Measurements from ENCODE around the gene ATP9A. TPM values are rescaled to one million over a fixed set of nuclear protein-coding genes. Genes with fewer than 3 reads are reported as not detected.

ATP9A gene
- total and polyA plus RNA-seq, 4 donors = 2.4 to 16.7 (median 9.9) TPM

- no peaks in the 10 kb centered on the region for H3K9me3 ChIP-seq (ENCODE audit: control insufficient read depth in 4 of 4, low read length in 3 of 4)
- TF ChIP-seq SP1 (IDR thresholded peaks at IDR 0.05) = no peak
- TF ChIP-seq HNF4G (IDR thresholded peaks at IDR 0.05) = no peak
- no peak for TF ChIP-seq ATF3 (IDR thresholded peaks at IDR 0.05)
- no peak for TF ChIP-seq ZBTB33 (IDR thresholded peaks at IDR 0.05)
- TF ChIP-seq REST (IDR thresholded peaks at IDR 0.05) = no peak
- TF ChIP-seq GABPA (IDR thresholded peaks at IDR 0.05 in 1 of 2, conservative IDR thresholded peaks at IDR 0.05 in 1 of 2) = no peak
- no peak for TF ChIP-seq RXRA (IDR thresholded peaks at IDR 0.05)
- no peak for TF ChIP-seq JUND (IDR thresholded peaks at IDR 0.05)
- TF ChIP-seq RAD21 (IDR thresholded peaks at IDR 0.05) = no peak
- H3K9ac ChIP-seq (ENCODE audit: low read depth in 1 of 2, low read length in 2 of 2) = no peak overlapping the region
- no peaks in the 10 kb centered on the region for H3K36me3 ChIP-seq (ENCODE audit: control insufficient read depth in 4 of 4, insufficient read depth in 3 of 4, low read depth in 1 of 4, low read length in 3 of 4)
- H3K27ac ChIP-seq (ENCODE audit: low read depth in 1 of 2, low read length in 2 of 2) = no peak overlapping the region
- no peaks in the 10 kb centered on the region for H3K4me1 ChIP-seq (ENCODE audit: control insufficient read depth in 4 of 4, insufficient read depth in 4 of 4, low read length in 3 of 4)
- no peak for DNase-seq (ENCODE audit: low spot score)
- WGBS = 89% methylated on average over 2 of the region's 2 CpGs
- no peak overlapping the region for H3K4me3 ChIP-seq (ENCODE audit: low read depth in 1 of 3, low read length in 3 of 3)
- H3K27me3 ChIP-seq (ENCODE audit: control insufficient read depth in 4 of 4, insufficient read depth in 4 of 4, low read length in 3 of 4) = no peaks in the 10 kb centered on the region
These were observed 190.1 kb downstream of the ATP9A start for GRCh38 chr20:51578145-51578459.

- WGBS = 94% methylated on average over 11 of the region's 11 CpGs
These were observed 190.6 kb downstream of the ATP9A start for GRCh38 chr20:51577432-51578144.

GRCh38 chr20:51575486-51575885 lies 192.7 kb downstream of the ATP9A start:
- Histone ChIP-seq H3K27ac (ENCODE audit: low read depth in 1 of 2, low read length in 2 of 2) (no peak overlapping the region), H3K36me3 (ENCODE audit: control insufficient read depth in 4 of 4, insufficient read depth in 3 of 4, low read depth in 1 of 4, low read length in 3 of 4) (no peaks in the 10 kb centered on the region), H3K27me3 (ENCODE audit: control insufficient read depth in 4 of 4, insufficient read depth in 4 of 4, low read length in 3 of 4) (no peaks in the 10 kb centered on the region), H3K4me1 (ENCODE audit: control insufficient read depth in 4 of 4, insufficient read depth in 4 of 4, low read length in 3 of 4) (no peaks in the 10 kb centered on the region), H3K9me3 (ENCODE audit: control insufficient read depth in 4 of 4, low read length in 3 of 4) (no peaks in the 10 kb centered on the region), H3K9ac (ENCODE audit: low read depth in 1 of 2, low read length in 2 of 2) (no peak overlapping the region), H3K4me3 (ENCODE audit: low read depth in 1 of 3, low read length in 3 of 3) (no peak overlapping the region)
- no peak for DNase-seq (ENCODE audit: low spot score)
- WGBS = 89% methylated on average over 3 of the region's 3 CpGs
- TF ChIP-seq NR2F2 (IDR thresholded peaks at IDR 0.05) = no peak
- no peak for TF ChIP-seq ATF3 (IDR thresholded peaks at IDR 0.05)
- no peak for TF ChIP-seq REST (IDR thresholded peaks at IDR 0.05)
- no peak for TF ChIP-seq FOXA2 (IDR thresholded peaks at IDR 0.05)
- TF ChIP-seq RAD21 (IDR thresholded peaks at IDR 0.05) = no peak
- TF ChIP-seq CTCF (IDR thresholded peaks at IDR 0.05; ENCODE audit: low read depth, low read length, missing input control) = no peak
- no peak for TF ChIP-seq JUND (IDR thresholded peaks at IDR 0.05)
- TF ChIP-seq FOXA1 (IDR thresholded peaks at IDR 0.05) = no peak
- TF ChIP-seq HNF4G (IDR thresholded peaks at IDR 0.05) = no peak
- no peak for TF ChIP-seq GABPA (IDR thresholded peaks at IDR 0.05 in 1 of 2, conservative IDR thresholded peaks at IDR 0.05 in 1 of 2)
- TF ChIP-seq EGR1 (IDR thresholded peaks at IDR 0.05; ENCODE audit: low read depth in 2 of 2) = no peak

More at GRCh38 chr20:51577432-51578144, 190.6 kb downstream of the ATP9A start:
- DNase-seq (ENCODE audit: low spot score) = no peak
- Histone ChIP-seq H3K4me3 (ENCODE audit: low read depth in 1 of 3, low read length in 3 of 3) (no peak overlapping the region), H3K27me3 (ENCODE audit: control insufficient read depth in 4 of 4, insufficient read depth in 4 of 4, low read length in 3 of 4) (no peaks in the 10 kb centered on the region), H3K4me1 (ENCODE audit: control insufficient read depth in 4 of 4, insufficient read depth in 4 of 4, low read length in 3 of 4) (no peaks in the 10 kb centered on the region), H3K27ac (ENCODE audit: low read depth in 1 of 2, low read length in 2 of 2) (no peak overlapping the region), H3K9me3 (ENCODE audit: control insufficient read depth in 4 of 4, low read length in 3 of 4) (no peaks in the 10 kb centered on the region), H3K9ac (ENCODE audit: low read depth in 1 of 2, low read length in 2 of 2) (no peak overlapping the region), H3K36me3 (ENCODE audit: control insufficient read depth in 4 of 4, insufficient read depth in 3 of 4, low read depth in 1 of 4, low read length in 3 of 4) (no peaks in the 10 kb centered on the region)
- no peak for TF ChIP-seq JUND (IDR thresholded peaks at IDR 0.05)
- no peak for TF ChIP-seq HNF4A (conservative IDR thresholded peaks at IDR 0.05)
- no peak for TF ChIP-seq YY1 (IDR thresholded peaks at IDR 0.05)

Data from liver (tissue), 9 donors.